Measurements from ENCODE around the gene CAMTA1. TPM values are rescaled to one million over a fixed set of nuclear protein-coding genes. Genes with fewer than 3 reads are reported as not detected.

CAMTA1 gene
- total and polyA plus RNA-seq, 9 of the 15 experiments (the other 6 are each of a cell fraction or from before 2014, with no cell fraction given): 43.9 to 161 (median 65.9) TPM

- no peak overlapping the region for H3K4me3 ChIP-seq
- TF ChIP-seq SIX5 (IDR thresholded peaks at IDR 0.05; ENCODE audit: borderline replicate concordance in 1 of 2, insufficient read depth in 1 of 2, low read depth in 1 of 2, low read length in 2 of 2) (no peak), CEBPG (CRISPR knock-in tag; IDR thresholded peaks at IDR 0.05) (no peak), CEBPG (tag; conservative IDR thresholded peaks at IDR 0.05 in 1 of 2, IDR thresholded peaks at IDR 0.05 in 1 of 2) (0 out of 4 replicates have a peak, but pooled peaks of 1 of the 2 experiments have one; percentile 16)
- DNase-seq (ENCODE audit: extremely low read depth in 1 of 4, low spot score in 3 of 4) (no peak), ATAC-seq (no peak), FAIRE-seq (no peak)
- H3K27ac ChIP-seq (ENCODE audit: extremely low read depth, low read depth, low read length): no peak overlapping the region
- H3K9me1 ChIP-seq (ENCODE audit: control insufficient read depth, insufficient read depth, low read length): no peaks in the 10 kb centered on the region
- H3K9me3 ChIP-seq (replicated peaks; ENCODE audit: control insufficient read depth, insufficient read depth, low read depth, low read length): no peaks in the 10 kb centered on the region
- no peaks in the 10 kb centered on the region for H3K36me3 ChIP-seq (ENCODE audit: control insufficient read depth, insufficient read depth, low read length)
- no peak overlapping the region for H3K4me2 ChIP-seq (ENCODE audit: insufficient read depth, low read length)
- BruUV-seq (replicated peaks): no TSS peak
- in situ Hi-C loops (cut with MboI): no loop called here
- H3K79me2 ChIP-seq (ENCODE audit: control insufficient read depth, insufficient read depth, low read length): no peaks in the 10 kb centered on the region
- H3K4me1 ChIP-seq (replicated peaks in 1 of 2; ENCODE audit: control insufficient read depth in 2 of 2, insufficient read depth in 2 of 2, low read length in 2 of 2): no peaks in the 10 kb centered on the region
- intact Hi-C loops (cut with micrococcal nuclease): no loop called here
- H2AFZ ChIP-seq (ENCODE audit: low read depth, low read length): no peak overlapping the region
- ChIA-PET CTCF (ENCODE audit: low intra/inter-chr PET ratio) (interaction anchor here (0.6 to 0.7 kb wide), 2 partner anchors 14 to 697 kb away, joined by 3 read pairs; no protein-coding TSS in a partner anchor), POLR2A (interaction anchor here (1.0 kb wide), 1 partner anchor 260 kb away, joined by 4 read pairs; no protein-coding TSS in a partner anchor)
- WGBS (ENCODE audit: insufficient coverage, low coverage, missing lambda C conversion rate): 0% methylated on average over 4 of the region's 4 CpGs
- H3K27me3 ChIP-seq (ENCODE audit: control insufficient read depth in 2 of 2, insufficient read depth in 2 of 2, low read length in 2 of 2): peaks cover 40 to 58% of the 10 kb centered on the region in 2 experiments
- H4K20me1 ChIP-seq (replicated peaks; ENCODE audit: control insufficient read depth, insufficient read depth, low read length): no peaks in the 10 kb centered on the region
- no peak overlapping the region for H3K9ac ChIP-seq (ENCODE audit: insufficient read depth in 1 of 2, low read depth in 2 of 2, low read length in 2 of 2)
Observed at GRCh38 chr1:6750490-6750889, 34.8 kb upstream of the CAMTA1 start.

DNA sequence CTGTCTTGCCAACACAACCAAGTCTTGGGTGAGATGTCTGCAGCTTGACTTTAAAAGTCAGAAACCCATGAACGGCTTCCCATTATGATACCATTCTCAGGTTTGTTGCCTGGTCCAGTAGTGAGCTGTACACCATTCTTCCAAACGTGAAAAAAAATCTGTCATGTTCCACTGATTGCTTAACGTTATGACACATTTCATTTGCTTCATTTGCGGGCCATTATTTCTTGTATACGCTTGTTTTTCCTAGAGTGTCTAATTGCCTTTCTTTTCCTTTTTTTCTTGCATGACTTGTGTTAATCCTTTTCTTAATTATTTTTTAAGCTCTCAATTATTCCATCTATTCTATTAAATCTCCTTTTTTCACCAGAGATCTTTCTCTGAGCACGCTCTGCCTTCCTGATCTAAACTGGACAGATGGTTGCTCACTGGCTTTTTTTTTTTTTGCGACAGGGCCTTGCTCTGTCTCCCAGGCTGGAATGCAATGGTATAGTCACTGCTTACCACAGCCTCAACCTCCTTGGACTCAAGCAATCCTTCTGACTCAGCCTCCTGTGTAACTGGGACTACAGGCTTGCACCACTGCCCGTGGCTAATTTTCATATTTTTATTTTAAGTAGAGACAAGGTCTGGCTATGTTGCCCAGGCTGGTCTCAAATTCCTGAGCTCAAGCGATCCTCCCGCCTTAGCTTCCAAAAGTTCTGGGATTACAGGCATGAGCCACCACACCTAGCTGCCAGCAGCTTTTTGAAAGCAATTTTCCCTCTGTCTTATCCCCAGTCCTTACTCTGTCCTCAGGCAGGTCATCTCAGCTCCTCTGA, 31.7 kb upstream of the CAMTA1 start:
- FAIRE-seq (no peak), ATAC-seq (no peak), DNase-seq (ENCODE audit: extremely low read depth in 1 of 4, low spot score in 3 of 4) (no peak)
- ChIA-PET CTCF (ENCODE audit: low intra/inter-chr PET ratio) (no interaction called here), POLR2A (interaction anchor here (0.5 to 0.9 kb wide), 2 partner anchors 10 to 178 kb away, joined by 4 to 5 read pairs; no protein-coding TSS in a partner anchor)
- WGBS (ENCODE audit: insufficient coverage, low coverage, missing lambda C conversion rate): 1% methylated on average over 10 of the region's 10 CpGs
- no peak overlapping the region for H3K27ac ChIP-seq (ENCODE audit: extremely low read depth, low read depth, low read length)
- no peaks in the 10 kb centered on the region for H3K9me3 ChIP-seq (replicated peaks; ENCODE audit: control insufficient read depth, insufficient read depth, low read depth, low read length)
- no peak overlapping the region for H3K4me3 ChIP-seq
- in situ Hi-C loops (cut with MboI): no loop called here
- H4K20me1 ChIP-seq (replicated peaks; ENCODE audit: control insufficient read depth, insufficient read depth, low read length): no peaks in the 10 kb centered on the region
- H2AFZ ChIP-seq (ENCODE audit: low read depth, low read length): no peak overlapping the region
- no peaks in the 10 kb centered on the region for H3K9me1 ChIP-seq (ENCODE audit: control insufficient read depth, insufficient read depth, low read length)
- peaks cover 42 to 65% of the 10 kb centered on the region in 2 experiments for H3K27me3 ChIP-seq (ENCODE audit: control insufficient read depth in 2 of 2, insufficient read depth in 2 of 2, low read length in 2 of 2)
- no peak overlapping the region for H3K4me2 ChIP-seq (ENCODE audit: insufficient read depth, low read length)
- no peaks in the 10 kb centered on the region for H3K79me2 ChIP-seq (ENCODE audit: control insufficient read depth, insufficient read depth, low read length)
- intact Hi-C loops (cut with micrococcal nuclease): no loop called here
- H3K4me1 ChIP-seq (replicated peaks in 1 of 2; ENCODE audit: control insufficient read depth in 2 of 2, insufficient read depth in 2 of 2, low read length in 2 of 2): peaks cover 0 to 7% of the 10 kb centered on the region in 2 experiments; a peak in 3 of 5 replicates
- no peaks in the 10 kb centered on the region for H3K36me3 ChIP-seq (ENCODE audit: control insufficient read depth, insufficient read depth, low read length)
- BruUV-seq (replicated peaks): no TSS peak
- H3K9ac ChIP-seq (ENCODE audit: insufficient read depth in 1 of 2, low read depth in 2 of 2, low read length in 2 of 2): no peak overlapping the region
- TF ChIP-seq CBX2 (IDR thresholded peaks at IDR 0.05; ENCODE audit: insufficient read depth, low read length, poor library complexity, severe bottlenecking): peak; percentile 37
- TF ChIP-seq JUN (IDR thresholded peaks at IDR 0.05; ENCODE audit: borderline replicate concordance, low read depth, low read length): no peak
- TF ChIP-seq JUN (CRISPR knock-in tag; IDR thresholded peaks at IDR 0.05; ENCODE audit: borderline replicate concordance): no peak
- TF ChIP-seq SAFB (IDR thresholded peaks at IDR 0.05; ENCODE audit: borderline replicate concordance, low read depth, low read length): no peak
- peak; percentile 57 for TF ChIP-seq CEBPB (tag; IDR thresholded peaks at IDR 0.05)
- 0 out of 2 replicates have a peak, but pooled peaks have one; percentile 40 for TF ChIP-seq EZH2 (IDR thresholded peaks at IDR 0.05; ENCODE audit: borderline replicate concordance, low read depth, low read length)
- TF ChIP-seq ZNF512 (tag; IDR thresholded peaks at IDR 0.05): 0 out of 2 replicates have a peak, but pooled peaks have one; percentile 68
- TF ChIP-seq BCL6 (CRISPR knock-in tag; IDR thresholded peaks at IDR 0.05): no peak
